HEK293 (cell line): ENCODE results near the gene SLC25A19.

Source experiments
- CTCF ChIA-PET: fragments of 350-600 bp; formaldehyde crosslinking; extraction: SDS; loops from one replicate; lab custom pipeline; 2021; ENCODE audit warnings: antibody characterized with exemption; lab: Yijun Ruan, JAX
- POLR2A ChIA-PET: fragments of 300-600 bp; formaldehyde crosslinking; extraction: SDS; loops from one replicate; lab custom pipeline; 2020; ENCODE audit warnings: antibody characterized with exemption, inconsistent platforms; lab: Yijun Ruan, JAX
- H3K27ac ChIP-seq: fragments of 200-500 bp; sonication (Bioruptor generic); 2 replicates; pipeline ENCODE4 v1.5.1; 2014; ENCODE audit warnings: low read depth, low read length, control low read depth, inconsistent platforms; ENCODE audit errors: extremely low read depth
- H3K36me3 ChIP-seq, 2 experiments: fragments of 200-500 bp in 1 of 2; sonication (Bioruptor generic) in 1 of 2; 1 replicate in 1 of 2; 2 replicates in 1 of 2; pipeline ENCODE4 v1.5.1; 2014 to 2017; ENCODE audit warnings: inconsistent platforms in 2 of 2, low read length in 2 of 2; ENCODE audit not compliant: control insufficient read depth in 2 of 2, insufficient read depth in 1 of 2
- H3K4me1 ChIP-seq: fragments of 200-500 bp; sonication (Bioruptor generic); 2 replicates; pipeline ENCODE4 v1.5.1; 2014; ENCODE audit warnings: mild to moderate bottlenecking, low read length, inconsistent platforms; ENCODE audit not compliant: control insufficient read depth, insufficient read depth
- H3K4me3 ChIP-seq: 2 replicates; pipeline ENCODE4 v1.5.1; 2011; ENCODE audit warnings: low read depth, mild to moderate bottlenecking, control low read depth, low read length, moderate library complexity
- H3K9me3 ChIP-seq: fragments of 200-500 bp; sonication (Bioruptor generic); 2 replicates; pipeline ENCODE4 v1.5.1; 2014; ENCODE audit warnings: low read depth, low read length, inconsistent platforms; ENCODE audit not compliant: control insufficient read depth, insufficient read depth
- HOXC10 ChIP-seq: sonication (generic); formaldehyde crosslinking; IDR thresholded peaks from 2 replicates; pipeline ENCODE4 v1.8.1; 2023; ENCODE audit warnings: mild to moderate bottlenecking, missing genetic modification reagents
- KLF1 ChIP-seq: fragments of 450-650 bp; formaldehyde crosslinking; IDR thresholded peaks from 2 replicates; pipeline ENCODE4 v1.5.1; 2016; ENCODE audit warnings: missing biosample characterization, missing genetic modification characterization
- KLF10 ChIP-seq: fragments of 450-650 bp; IDR thresholded peaks from 2 replicates; pipeline ENCODE4 v1.5.1; 2018; ENCODE audit warnings: missing biosample characterization, mild to moderate bottlenecking, missing genetic modification characterization
- KLF16 ChIP-seq: fragments of 450-650 bp; formaldehyde crosslinking; IDR thresholded peaks from 2 replicates; pipeline ENCODE4 v1.5.1; 2017; ENCODE audit warnings: missing biosample characterization, missing genetic modification characterization
- KLF9 ChIP-seq: fragments of 450-650 bp; formaldehyde crosslinking; IDR thresholded peaks from 2 replicates; pipeline ENCODE4 v1.5.1; 2016; ENCODE audit warnings: missing biosample characterization, missing genetic modification characterization, low read depth
- REPIN1 ChIP-seq: fragments of 450-650 bp; formaldehyde crosslinking; IDR thresholded peaks from 2 replicates; pipeline ENCODE4 v1.5.1; 2017; ENCODE audit warnings: missing biosample characterization, missing genetic modification characterization, low read depth
- ZBTB48 ChIP-seq: fragments of 450-650 bp; formaldehyde crosslinking; IDR thresholded peaks from 2 replicates; pipeline ENCODE4 v1.5.1; 2016; ENCODE audit warnings: missing biosample characterization, missing genetic modification characterization
- ZBTB7A ChIP-seq: fragments of 450-650 bp; formaldehyde crosslinking; IDR thresholded peaks from 2 replicates; pipeline ENCODE4 v1.5.1; 2016; ENCODE audit warnings: low read depth, missing biosample characterization, missing genetic modification characterization
- ZNF138 ChIP-seq: fragments of 450-650 bp; formaldehyde crosslinking; IDR thresholded peaks from 2 replicates; pipeline ENCODE4 v1.5.1; 2016; ENCODE audit warnings: missing biosample characterization, missing genetic modification characterization, borderline replicate concordance
- ZNF221 ChIP-seq: fragments of 450-650 bp; formaldehyde crosslinking; IDR thresholded peaks from 2 replicates; pipeline ENCODE4 v1.5.1; 2017; ENCODE audit warnings: missing biosample characterization, missing genetic modification characterization, borderline replicate concordance
- ZNF248 ChIP-seq: fragments of 450-650 bp; formaldehyde crosslinking; IDR thresholded peaks from 2 replicates; pipeline ENCODE4 v1.5.1; 2017; ENCODE audit warnings: missing biosample characterization, missing genetic modification characterization
- ZNF366 ChIP-seq: fragments of 450-650 bp; formaldehyde crosslinking; conservative IDR thresholded peaks from 2 replicates; pipeline ENCODE4 v1.5.1; 2016; ENCODE audit warnings: missing biosample characterization, missing genetic modification characterization
- ZNF37A ChIP-seq: fragments of 450-650 bp; IDR thresholded peaks from 2 replicates; pipeline ENCODE4 v1.5.1; 2018; ENCODE audit warnings: missing biosample characterization, missing genetic modification characterization
- ZNF544 ChIP-seq: fragments of 450-650 bp; formaldehyde crosslinking; IDR thresholded peaks from 2 replicates; pipeline ENCODE4 v1.5.0; 2017; ENCODE audit warnings: missing biosample characterization, missing genetic modification characterization
- ZNF558 ChIP-seq: fragments of 450-650 bp; formaldehyde crosslinking; IDR thresholded peaks from 2 replicates; pipeline ENCODE4 v1.5.1; 2016; ENCODE audit warnings: missing biosample characterization, missing genetic modification characterization
- ZNF560 ChIP-seq: fragments of 450-650 bp; formaldehyde crosslinking; IDR thresholded peaks from 2 replicates; pipeline ENCODE4 v1.5.1; 2017; ENCODE audit warnings: missing biosample characterization, missing genetic modification characterization, borderline replicate concordance
- ZNF600 ChIP-seq: fragments of 450-650 bp; formaldehyde crosslinking; IDR thresholded peaks from 2 replicates; pipeline ENCODE4 v1.5.1; 2016; ENCODE audit warnings: missing biosample characterization, missing genetic modification characterization
- ZNF610 ChIP-seq: fragments of 450-650 bp; formaldehyde crosslinking; IDR thresholded peaks from 2 replicates; pipeline ENCODE4 v1.5.1; 2016; ENCODE audit warnings: missing biosample characterization, missing genetic modification characterization, borderline replicate concordance
- ZNF660 ChIP-seq: fragments of 450-650 bp; IDR thresholded peaks from 2 replicates; pipeline ENCODE4 v1.5.1; 2018; ENCODE audit warnings: missing biosample characterization, mild to moderate bottlenecking, missing genetic modification characterization
- ZNF785 ChIP-seq: fragments of 450-650 bp; formaldehyde crosslinking; IDR thresholded peaks from 2 replicates; pipeline ENCODE4 v1.5.1; 2016; ENCODE audit warnings: missing biosample characterization, missing genetic modification characterization
- ZNF843 ChIP-seq: fragments of 450-650 bp; formaldehyde crosslinking; IDR thresholded peaks from 2 replicates; pipeline ENCODE4 v1.5.1; 2016; ENCODE audit warnings: missing biosample characterization, missing genetic modification characterization
- TF ChIP-seq, protein P1 (sequence below): fragments of 450-650 bp; formaldehyde crosslinking; IDR thresholded peaks from 2 replicates; pipeline ENCODE4 v1.5.1; 2016; ENCODE audit warnings: missing biosample characterization, missing genetic modification characterization, borderline replicate concordance
- TF ChIP-seq, protein P2 (sequence below): fragments of 450-650 bp; formaldehyde crosslinking; IDR thresholded peaks from 2 replicates; pipeline ENCODE4 v1.5.1; 2016; ENCODE audit warnings: missing biosample characterization, missing genetic modification characterization
- TF ChIP-seq, protein P3 (sequence below): fragments of 450-650 bp; formaldehyde crosslinking; IDR thresholded peaks from 2 replicates; pipeline ENCODE4 v1.5.1; 2016; ENCODE audit warnings: missing biosample characterization, missing genetic modification characterization
- TF ChIP-seq, protein P4 (sequence below): sonication (generic); formaldehyde crosslinking; IDR thresholded peaks from 2 replicates; pipeline ENCODE4 v1.8.1; 2022; ENCODE audit warnings: mild to moderate bottlenecking, moderate library complexity, missing genetic modification reagents
- TF ChIP-seq, protein P5 (sequence below): fragments of 450-650 bp; formaldehyde crosslinking; IDR thresholded peaks from 2 replicates; pipeline ENCODE4 v1.5.1; 2016; ENCODE audit warnings: missing biosample characterization, missing genetic modification characterization
- TF ChIP-seq, protein P6 (sequence below): fragments of 450-650 bp; formaldehyde crosslinking; IDR thresholded peaks from 2 replicates; pipeline ENCODE4 v1.5.1; 2017; ENCODE audit warnings: missing biosample characterization, missing genetic modification characterization

The SLC25A19 gene

DNA sequence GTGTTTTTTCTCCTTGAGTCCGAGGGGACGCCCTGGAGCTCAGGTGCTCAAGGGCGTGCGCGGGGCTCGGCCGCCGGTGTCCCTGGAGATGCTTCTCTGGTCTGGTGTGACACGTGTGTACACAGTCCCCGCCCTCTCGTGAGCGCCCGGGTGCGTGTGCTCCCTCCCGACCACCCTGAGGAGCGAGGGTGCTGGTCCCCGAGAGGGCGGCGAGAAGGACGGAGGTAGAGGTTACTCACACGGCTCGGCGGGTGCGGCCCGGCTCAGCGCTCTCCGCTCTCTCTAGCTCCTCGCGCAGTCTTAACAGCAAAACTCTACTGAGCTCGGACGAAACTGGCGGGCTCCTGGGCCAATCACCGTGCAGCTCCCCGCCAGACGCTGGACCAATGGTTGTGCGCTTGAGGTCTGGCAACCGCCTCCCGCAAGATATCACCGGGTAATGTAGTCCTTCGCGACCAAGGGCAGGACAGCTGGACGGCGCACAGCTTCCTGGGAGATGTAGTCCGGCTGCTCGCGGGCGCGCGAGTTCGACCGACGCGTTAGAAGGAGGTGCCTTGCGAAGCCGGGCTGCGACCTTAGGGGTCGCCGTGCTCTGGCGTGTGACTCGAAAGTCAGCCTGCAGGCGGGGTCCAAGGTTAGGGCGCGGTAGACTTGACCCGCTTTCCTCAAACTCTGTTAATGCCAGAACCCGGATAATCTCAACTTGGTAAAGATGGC is at the start of gene SLC25A19:
TSS of gene SLC25A19 (minus strand) at position 319 of the 717 bp plus-strand sequence. CDS start 2,669 bp downstream, outside the sequence.
- POLR2A ChIA-PET = interaction anchor here (0.6 to 2.7 kb wide), 55 partner anchors 9 to 567 kb away, joined by 3 to 111 read pairs (median 5); partner anchors contain the start of genes ARMC7, CDR2L, FDXR and GGA3
- Histone ChIP-seq H3K9me3 (no peaks in the 10 kb centered on the region), H3K4me3 (peak within 1 kb of the TSS; percentile 79), H3K27ac (peak within 1 kb of the TSS; percentile 79), H3K4me1 (peaks cover 4% of the 10 kb centered on the region; the same call in 1 of the 2 replicates), H3K36me3 (peaks cover 10 to 21% of the 10 kb centered on the region in 2 experiments)
- CTCF ChIA-PET = interaction anchor here (0.6 to 2.2 kb wide), 19 partner anchors 9 to 194 kb away, joined by 3 to 22 read pairs (median 4); partner anchors contain the start of genes MIF4GD and MRPS7
- TF ChIP-seq HOXC10 (CRISPR knock-in tag) (no peak), KLF9 (tag by site-specific recombination) (peak; percentile 50; the same call in 1 of the 2 replicates), ZBTB48 (tag by site-specific recombination) (peak; percentile 94), ZBTB7A (no peak), ZNF558 (tag by site-specific recombination) (no peak), ZNF366 (no peak), ZNF221 (tag by site-specific recombination) (no peak), KLF1 (tag by site-specific recombination) (peak; percentile 71), REPIN1 (peak; percentile 75; the same call in 1 of the 2 replicates), ZNF560 (no peak), ZNF660 (tag by site-specific recombination) (peak; percentile 12; the same call in 1 of the 2 replicates), ZNF248 (tag by site-specific recombination) (no peak), KLF10 (tag by site-specific recombination) (peak; percentile 70), ZNF843 (peak; percentile 61), ZNF37A (tag by site-specific recombination) (no peak), ZNF138 (no peak), KLF16 (tag by site-specific recombination) (peak; percentile 87; the same call in 1 of the 2 replicates), ZNF785 (tag by site-specific recombination) (no peak), ZNF600 (tag by site-specific recombination) (0 out of 2 replicates have a peak, but pooled peaks have one; percentile 64), ZNF610 (tag by site-specific recombination) (peak; percentile 57; the same call in 1 of the 2 replicates), ZNF544 (tag by site-specific recombination) (no peak)
- TF ChIP-seq, protein P1, sequence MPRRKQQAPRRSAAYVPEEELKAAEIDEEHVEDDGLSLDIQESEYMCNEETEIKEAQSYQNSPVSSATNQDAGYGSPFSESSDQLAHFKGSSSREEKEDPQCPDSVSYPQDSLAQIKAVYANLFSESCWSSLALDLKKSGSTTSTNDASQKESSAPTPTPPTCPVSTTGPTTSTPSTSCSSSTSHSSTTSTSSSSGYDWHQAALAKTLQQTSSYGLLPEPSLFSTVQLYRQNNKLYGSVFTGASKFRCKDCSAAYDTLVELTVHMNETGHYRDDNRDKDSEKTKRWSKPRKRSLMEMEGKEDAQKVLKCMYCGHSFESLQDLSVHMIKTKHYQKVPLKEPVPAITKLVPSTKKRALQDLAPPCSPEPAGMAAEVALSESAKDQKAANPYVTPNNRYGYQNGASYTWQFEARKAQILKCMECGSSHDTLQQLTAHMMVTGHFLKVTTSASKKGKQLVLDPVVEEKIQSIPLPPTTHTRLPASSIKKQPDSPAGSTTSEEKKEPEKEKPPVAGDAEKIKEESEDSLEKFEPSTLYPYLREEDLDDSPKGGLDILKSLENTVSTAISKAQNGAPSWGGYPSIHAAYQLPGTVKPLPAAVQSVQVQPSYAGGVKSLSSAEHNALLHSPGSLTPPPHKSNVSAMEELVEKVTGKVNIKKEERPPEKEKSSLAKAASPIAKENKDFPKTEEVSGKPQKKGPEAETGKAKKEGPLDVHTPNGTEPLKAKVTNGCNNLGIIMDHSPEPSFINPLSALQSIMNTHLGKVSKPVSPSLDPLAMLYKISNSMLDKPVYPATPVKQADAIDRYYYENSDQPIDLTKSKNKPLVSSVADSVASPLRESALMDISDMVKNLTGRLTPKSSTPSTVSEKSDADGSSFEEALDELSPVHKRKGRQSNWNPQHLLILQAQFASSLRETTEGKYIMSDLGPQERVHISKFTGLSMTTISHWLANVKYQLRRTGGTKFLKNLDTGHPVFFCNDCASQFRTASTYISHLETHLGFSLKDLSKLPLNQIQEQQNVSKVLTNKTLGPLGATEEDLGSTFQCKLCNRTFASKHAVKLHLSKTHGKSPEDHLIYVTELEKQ (tag by site-specific recombination) = 0 out of 2 replicates have a peak, but pooled peaks have one; percentile 10
- TF ChIP-seq, protein P2, sequence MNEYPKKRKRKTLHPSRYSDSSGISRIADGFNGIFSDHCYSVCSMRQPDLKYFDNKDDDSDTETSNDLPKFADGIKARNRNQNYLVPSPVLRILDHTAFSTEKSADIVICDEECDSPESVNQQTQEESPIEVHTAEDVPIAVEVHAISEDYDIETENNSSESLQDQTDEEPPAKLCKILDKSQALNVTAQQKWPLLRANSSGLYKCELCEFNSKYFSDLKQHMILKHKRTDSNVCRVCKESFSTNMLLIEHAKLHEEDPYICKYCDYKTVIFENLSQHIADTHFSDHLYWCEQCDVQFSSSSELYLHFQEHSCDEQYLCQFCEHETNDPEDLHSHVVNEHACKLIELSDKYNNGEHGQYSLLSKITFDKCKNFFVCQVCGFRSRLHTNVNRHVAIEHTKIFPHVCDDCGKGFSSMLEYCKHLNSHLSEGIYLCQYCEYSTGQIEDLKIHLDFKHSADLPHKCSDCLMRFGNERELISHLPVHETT (tag by site-specific recombination) = no peak
- TF ChIP-seq, protein P3, sequence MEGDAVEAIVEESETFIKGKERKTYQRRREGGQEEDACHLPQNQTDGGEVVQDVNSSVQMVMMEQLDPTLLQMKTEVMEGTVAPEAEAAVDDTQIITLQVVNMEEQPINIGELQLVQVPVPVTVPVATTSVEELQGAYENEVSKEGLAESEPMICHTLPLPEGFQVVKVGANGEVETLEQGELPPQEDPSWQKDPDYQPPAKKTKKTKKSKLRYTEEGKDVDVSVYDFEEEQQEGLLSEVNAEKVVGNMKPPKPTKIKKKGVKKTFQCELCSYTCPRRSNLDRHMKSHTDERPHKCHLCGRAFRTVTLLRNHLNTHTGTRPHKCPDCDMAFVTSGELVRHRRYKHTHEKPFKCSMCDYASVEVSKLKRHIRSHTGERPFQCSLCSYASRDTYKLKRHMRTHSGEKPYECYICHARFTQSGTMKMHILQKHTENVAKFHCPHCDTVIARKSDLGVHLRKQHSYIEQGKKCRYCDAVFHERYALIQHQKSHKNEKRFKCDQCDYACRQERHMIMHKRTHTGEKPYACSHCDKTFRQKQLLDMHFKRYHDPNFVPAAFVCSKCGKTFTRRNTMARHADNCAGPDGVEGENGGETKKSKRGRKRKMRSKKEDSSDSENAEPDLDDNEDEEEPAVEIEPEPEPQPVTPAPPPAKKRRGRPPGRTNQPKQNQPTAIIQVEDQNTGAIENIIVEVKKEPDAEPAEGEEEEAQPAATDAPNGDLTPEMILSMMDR = peak; percentile 90
- TF ChIP-seq, protein P4, sequence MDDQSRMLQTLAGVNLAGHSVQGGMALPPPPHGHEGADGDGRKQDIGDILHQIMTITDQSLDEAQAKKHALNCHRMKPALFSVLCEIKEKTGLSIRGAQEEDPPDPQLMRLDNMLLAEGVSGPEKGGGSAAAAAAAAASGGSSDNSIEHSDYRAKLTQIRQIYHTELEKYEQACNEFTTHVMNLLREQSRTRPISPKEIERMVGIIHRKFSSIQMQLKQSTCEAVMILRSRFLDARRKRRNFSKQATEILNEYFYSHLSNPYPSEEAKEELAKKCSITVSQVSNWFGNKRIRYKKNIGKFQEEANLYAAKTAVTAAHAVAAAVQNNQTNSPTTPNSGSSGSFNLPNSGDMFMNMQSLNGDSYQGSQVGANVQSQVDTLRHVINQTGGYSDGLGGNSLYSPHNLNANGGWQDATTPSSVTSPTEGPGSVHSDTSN (CRISPR knock-in tag) = peak; percentile 96
- TF ChIP-seq, protein P5, sequence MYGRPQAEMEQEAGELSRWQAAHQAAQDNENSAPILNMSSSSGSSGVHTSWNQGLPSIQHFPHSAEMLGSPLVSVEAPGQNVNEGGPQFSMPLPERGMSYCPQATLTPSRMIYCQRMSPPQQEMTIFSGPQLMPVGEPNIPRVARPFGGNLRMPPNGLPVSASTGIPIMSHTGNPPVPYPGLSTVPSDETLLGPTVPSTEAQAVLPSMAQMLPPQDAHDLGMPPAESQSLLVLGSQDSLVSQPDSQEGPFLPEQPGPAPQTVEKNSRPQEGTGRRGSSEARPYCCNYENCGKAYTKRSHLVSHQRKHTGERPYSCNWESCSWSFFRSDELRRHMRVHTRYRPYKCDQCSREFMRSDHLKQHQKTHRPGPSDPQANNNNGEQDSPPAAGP = peak; percentile 69
- TF ChIP-seq, protein P6, sequence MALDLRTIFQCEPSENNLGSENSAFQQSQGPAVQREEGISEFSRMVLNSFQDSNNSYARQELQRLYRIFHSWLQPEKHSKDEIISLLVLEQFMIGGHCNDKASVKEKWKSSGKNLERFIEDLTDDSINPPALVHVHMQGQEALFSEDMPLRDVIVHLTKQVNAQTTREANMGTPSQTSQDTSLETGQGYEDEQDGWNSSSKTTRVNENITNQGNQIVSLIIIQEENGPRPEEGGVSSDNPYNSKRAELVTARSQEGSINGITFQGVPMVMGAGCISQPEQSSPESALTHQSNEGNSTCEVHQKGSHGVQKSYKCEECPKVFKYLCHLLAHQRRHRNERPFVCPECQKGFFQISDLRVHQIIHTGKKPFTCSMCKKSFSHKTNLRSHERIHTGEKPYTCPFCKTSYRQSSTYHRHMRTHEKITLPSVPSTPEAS (tag by site-specific recombination) = no peak
